Lower leg skin (tissue), 3 donors: ENCODE results near the gene ASXL1.

Experiments
- CTCF ChIP-seq, 3 donors: fragments of 450-650 bp; IDR thresholded peaks; one replicate each; pipeline ENCODE4 v1.5.1; 2016; ENCODE audit warnings: antibody characterized with exemption in 3 of 3, mild to moderate bottlenecking in 3 of 3, moderate library complexity in 2 of 3
- POLR2A ChIP-seq, 2 donors: fragments of 450-650 bp; IDR thresholded peaks; one replicate each; pipeline ENCODE4 v1.6.1; 2016 to 2017; ENCODE audit warnings: antibody characterized with exemption in 2 of 2, mild to moderate bottlenecking in 1 of 2, moderate library complexity in 1 of 2

- TF ChIP-seq CTCF (IDR thresholded peaks at IDR 0.05) (no peak), POLR2A (IDR thresholded peaks at IDR 0.05) (no peak)
These were observed 28.0 kb downstream of the ASXL1 start for GRCh38 chr20:32386091-32386490.
